Neural cell (in vitro differentiated cells): ENCODE data around the gene APOL6. TPM values are rescaled to one million over a fixed set of nuclear protein-coding genes. Genes with fewer than 3 reads are reported as not detected.

Experiments
- H2AFZ ChIP-seq: fragments of 200-600, 300-800 bp; sonication (generic), shearing (Covaris generic); 2 replicates; pipeline ENCODE4 v1.6.0; 2014; ENCODE audit warnings: low read depth, mild to moderate bottlenecking, antibody characterized with exemption, low read length, moderate library complexity
- H3F3A ChIP-seq: fragments of 200-600 bp; shearing (Covaris generic); 2 replicates; pipeline ENCODE4 v1.6.1; 2016; ENCODE audit warnings: mild to moderate bottlenecking, moderate library complexity, mixed read lengths, antibody characterized with exemption, low read length; ENCODE audit not compliant: insufficient read depth, poor library complexity, severe bottlenecking
- H3K27ac ChIP-seq: fragments of 200-600, 300-800 bp; sonication (generic), shearing (Covaris generic); 2 replicates; pipeline ENCODE4 v1.5.1; 2014; ENCODE audit warnings: mild to moderate bottlenecking, low read length, moderate library complexity
- H3K27me3 ChIP-seq: fragments of 300-800, 200-600 bp; sonication (generic), shearing (Covaris generic); 2 replicates; pipeline ENCODE4 v1.6.0; 2014; ENCODE audit warnings: mild to moderate bottlenecking, low read depth, low read length, moderate library complexity; ENCODE audit not compliant: insufficient read depth
- H3K36me3 ChIP-seq: fragments of 300-800, 200-600 bp; sonication (generic), shearing (Covaris generic); 2 replicates; pipeline ENCODE4 v1.5.1; 2014; ENCODE audit warnings: mild to moderate bottlenecking, antibody characterized with exemption, low read length, moderate library complexity; ENCODE audit not compliant: insufficient read depth
- H3K4me2 ChIP-seq: fragments of 300-800, 200-600 bp; sonication (generic), shearing (Covaris generic); 2 replicates; pipeline ENCODE4 v1.6.0; 2014; ENCODE audit warnings: mild to moderate bottlenecking, low read length
- H3K4me3 ChIP-seq: fragments of 300-800, 200-600 bp; sonication (generic), shearing (Covaris generic); 2 replicates; pipeline ENCODE4 v1.5.1; 2014; ENCODE audit warnings: mild to moderate bottlenecking, low read length, moderate library complexity
- H3K79me2 ChIP-seq: fragments of 200-600 bp; shearing (Covaris generic); replicated peaks from 2 replicates; pipeline ENCODE4 v1.6.0; 2014; ENCODE audit warnings: mild to moderate bottlenecking, low read length, moderate library complexity; ENCODE audit not compliant: insufficient read depth
- H3K9ac ChIP-seq: fragments of 300-800, 200-600 bp; sonication (generic), shearing (Covaris generic); 2 replicates; pipeline ENCODE4 v1.6.1; 2016; ENCODE audit warnings: mild to moderate bottlenecking, low read length, mixed read lengths
- H3K9me2 ChIP-seq: fragments of 200-600 bp; shearing (Covaris generic); 2 replicates; pipeline ENCODE4 v1.6.1; 2016; ENCODE audit warnings: mild to moderate bottlenecking, low read length, mixed read lengths; ENCODE audit not compliant: insufficient read depth
- H3K9me3 ChIP-seq: fragments of 200-600, 300-800 bp; sonication (generic), shearing (Covaris generic); 2 replicates; pipeline ENCODE4 v1.6.1; 2016; ENCODE audit warnings: mild to moderate bottlenecking, mixed run types, low read length, moderate library complexity, mixed read lengths
- H4K20me1 ChIP-seq: fragments of 200-600 bp; shearing (Covaris generic); 2 replicates; pipeline ENCODE4 v1.6.1; 2016; ENCODE audit warnings: mild to moderate bottlenecking, mixed run types; ENCODE audit not compliant: insufficient read depth
- CTCF ChIP-seq: fragments of 450-650 bp; IDR thresholded peaks from 2 replicates; pipeline ENCODE4 v1.5.1; 2014; ENCODE audit warnings: antibody characterized with exemption, mild to moderate bottlenecking, moderate library complexity; ENCODE audit not compliant: poor library complexity, severe bottlenecking
- EP300 ChIP-seq: fragments of 450-650 bp; conservative IDR thresholded peaks from 2 replicates; pipeline ENCODE4 v1.6.1; 2014; ENCODE audit warnings: antibody characterized with exemption, mild to moderate bottlenecking, moderate library complexity; ENCODE audit not compliant: poor library complexity, severe bottlenecking
- EZH2 ChIP-seq: fragments of 200-600, 300-800 bp; shearing (Covaris generic), sonication (generic); IDR thresholded peaks from 2 replicates; pipeline ENCODE4 v1.6.1; 2014; ENCODE audit warnings: antibody characterized with exemption, low read length, borderline replicate concordance, mild to moderate bottlenecking; ENCODE audit not compliant: insufficient read depth, poor library complexity, severe bottlenecking
- MXI1 ChIP-seq: fragments of 450-650 bp; conservative IDR thresholded peaks from 2 replicates; pipeline ENCODE4 v1.6.1; 2014; ENCODE audit warnings: antibody characterized with exemption, mild to moderate bottlenecking; ENCODE audit not compliant: poor library complexity, severe bottlenecking
- POLR2AphosphoS5 ChIP-seq: IDR thresholded peaks from 2 replicates; pipeline ENCODE4 v1.6.1; 2012
- RAD21 ChIP-seq: fragments of 450-650 bp; conservative IDR thresholded peaks from 2 replicates; pipeline ENCODE4 v1.6.1; 2014; ENCODE audit warnings: antibody characterized with exemption, mild to moderate bottlenecking, moderate library complexity
- REST ChIP-seq: IDR thresholded peaks from 2 replicates; pipeline ENCODE4 v1.6.1; 2012; ENCODE audit warnings: borderline replicate concordance
- SMC3 ChIP-seq: fragments of 450-650 bp; conservative IDR thresholded peaks from 2 replicates; pipeline ENCODE4 v1.6.1; 2014; ENCODE audit warnings: antibody characterized with exemption, mild to moderate bottlenecking, moderate library complexity; ENCODE audit not compliant: poor library complexity
- TAF1 ChIP-seq: IDR thresholded peaks from 2 replicates; pipeline ENCODE4 v1.6.1; 2012; ENCODE audit warnings: low read depth
- polyA plus RNA-seq: library from polyadenylated mRNA; depleted of rRNA; stranded (reverse); fragments of >200 nt; gene quantifications from 2 replicates; pipeline ENCODE4 v1.2.3, GENCODE V29; 2014

APOL6 gene
- polyA plus RNA-seq, 1 donor from 2014 or later, result not detected

GRCh38 chr22:35662914-35663313 lies 14.7 kb downstream of the APOL6 start:
- no peak overlapping the region for H3K4me3 ChIP-seq
- TF ChIP-seq CTCF (no peak), TAF1 (no peak), POLR2AphosphoS5 (no peak), RAD21 (no peak)
- no peaks in the 10 kb centered on the region for H3K27me3 ChIP-seq
- no peak overlapping the region for H3K4me2 ChIP-seq
- no peaks in the 10 kb centered on the region for H4K20me1 ChIP-seq
- H3K27ac ChIP-seq, result no peak overlapping the region
- H2AFZ ChIP-seq, result no peak overlapping the region
- H3F3A ChIP-seq, result no peaks in the 10 kb centered on the region
- no peaks in the 10 kb centered on the region for H3K36me3 ChIP-seq
- H3K9me2 ChIP-seq, result no peaks in the 10 kb centered on the region
- no peaks in the 10 kb centered on the region for H3K9me3 ChIP-seq
- H3K79me2 ChIP-seq, result no peaks in the 10 kb centered on the region
- H3K9ac ChIP-seq, result no peak overlapping the region

- H3K9me2 ChIP-seq, result no peaks in the 10 kb centered on the region
- H3K36me3 ChIP-seq, result no peaks in the 10 kb centered on the region
- H3K9ac ChIP-seq, result no peak overlapping the region
- no peaks in the 10 kb centered on the region for H3K9me3 ChIP-seq
- no peaks in the 10 kb centered on the region for H4K20me1 ChIP-seq
- H2AFZ ChIP-seq, result no peak overlapping the region
- no peak overlapping the region for H3K4me2 ChIP-seq
- H3K27ac ChIP-seq, result no peak overlapping the region
- no peak for TF ChIP-seq MXI1
- TF ChIP-seq POLR2AphosphoS5, result no peak
- no peak for TF ChIP-seq REST
- no peak for TF ChIP-seq SMC3
- TF ChIP-seq TAF1, result no peak
- no peak for TF ChIP-seq EZH2
- TF ChIP-seq CTCF, result no peak
- TF ChIP-seq RAD21, result no peak
- TF ChIP-seq EP300, result no peak
- no peaks in the 10 kb centered on the region for H3K79me2 ChIP-seq
- H3K27me3 ChIP-seq, result no peaks in the 10 kb centered on the region
- no peak overlapping the region for H3K4me3 ChIP-seq
- H3F3A ChIP-seq, result no peaks in the 10 kb centered on the region
Measured at GRCh38 chr22:35663371-35663770, 15.1 kb downstream of the APOL6 start.
